Activated CD4-positive, alpha-beta T cell treated with anti-CD3 and anti-CD28 coated beads, Interleukin-2, amount 50 U/mL, for 1 hour (primary cell): ENCODE measurements around the gene RBM19.
"Not testable (repeated sequence)": the region's sequence is repeated elsewhere in the genome, so short reads cannot be mapped to it uniquely, and the experiment has no call there.

ENCODE experiments used
- DNase-seq: peaks from one replicate; pipeline ENCODE4 v3.0.0-alpha.2; 2020

RBM19 gene

GRCh38 chr12:113930249-113930648, 35.9 kb downstream of the RBM19 start:
- no peak for DNase-seq

- DNase-seq = no peak
Observed at GRCh38 chr12:113929312-113929989, 36.7 kb downstream of the RBM19 start.

GRCh38 chr12:113926788-113927187, 39.3 kb downstream of the RBM19 start:
- DNase-seq = no peak

GRCh38 chr12:113924341-113924740, 41.8 kb downstream of the RBM19 start:
- no peak for DNase-seq

GRCh38 chr12:113923251-113923650, 42.9 kb downstream of the RBM19 start:
- DNase-seq = no peak

GRCh38 chr12:113921430-113921829, 44.7 kb downstream of the RBM19 start:
- no peak for DNase-seq

- no peak for DNase-seq
Observed at GRCh38 chr12:113919791-113920190, 46.3 kb downstream of the RBM19 start.

- no peak for DNase-seq
Observed at GRCh38 chr12:113918306-113918705, 47.8 kb downstream of the RBM19 start.

- no peak for DNase-seq
Observed at GRCh38 chr12:113917393-113917792, 48.7 kb downstream of the RBM19 start.

GRCh38 chr12:113914806-113915205, 51.3 kb downstream of the RBM19 start:
- DNase-seq = no peak

GRCh38 chr12:113914176-113914575, 51.9 kb downstream of the RBM19 start:
- DNase-seq = no peak

- DNase-seq = peak; percentile 33
Observed at GRCh38 chr12:113912760-113913329, 53.3 kb downstream of the RBM19 start.

- DNase-seq = no peak
Observed at GRCh38 chr12:113911971-113912759, 54.0 kb downstream of the RBM19 start.

GRCh38 chr12:113910751-113911272, 55.3 kb downstream of the RBM19 start:
- no peak for DNase-seq

GRCh38 chr12:113909776-113910420, 56.2 kb downstream of the RBM19 start:
- no peak for DNase-seq

GRCh38 chr12:113908584-113909100, 57.5 kb downstream of the RBM19 start:
- no peak for DNase-seq

- no peak for DNase-seq
Observed at GRCh38 chr12:113907446-113908180, 58.5 kb downstream of the RBM19 start.

GRCh38 chr12:113906411-113907200, 59.5 kb downstream of the RBM19 start:
- DNase-seq = no peak

- DNase-seq = no peak
Observed at GRCh38 chr12:113905829-113906228, 60.3 kb downstream of the RBM19 start.

- no peak for DNase-seq
Observed at GRCh38 chr12:113903381-113903863, 62.7 kb downstream of the RBM19 start.

- not testable (repeated sequence) for DNase-seq
Observed at GRCh38 chr12:113901319-113901718, 64.8 kb downstream of the RBM19 start.
